ENCODE results near the gene APRT. TPM values are rescaled to one million over a fixed set of nuclear protein-coding genes. Genes with fewer than 3 reads are reported as not detected.

Gene APRT
- total and polyA plus RNA-seq, 2 of the 4 experiments (the other 2 are of a cell fraction) = 40.5 to 157 TPM

- H3K9ac ChIP-seq (ENCODE audit: low read depth, low read length) = no peak overlapping the region
- DNase-seq (no peak), ATAC-seq (ENCODE audit: low read depth) (peak; percentile 35)
- H3K4ac ChIP-seq (ENCODE audit: low read depth, low read length) = no peak overlapping the region
- H4K20me1 ChIP-seq (ENCODE audit: insufficient read depth, low read length) = peaks cover 4% of the 10 kb centered on the region; the same call in 1 of the 2 replicates
- H2BK15ac ChIP-seq (ENCODE audit: low read depth, low read length) = no peak overlapping the region
- dilution Hi-C loops (cut with HindIII; ENCODE audit: low sequenced_read_pairs, unreplicated experiment) = no loop called here
- ChIA-PET CTCF (no interaction called here), POLR2A (ENCODE audit: unreplicated experiment) (no interaction called here)
- no peak overlapping the region for H3K56ac ChIP-seq (ENCODE audit: extremely low read depth, insufficient read depth, low read length)
- H3K18ac ChIP-seq (ENCODE audit: low read depth, low read length) = no peak overlapping the region; the same call in 1 of the 2 replicates
- H3K9me3 ChIP-seq (ENCODE audit: control insufficient read depth, insufficient read depth, low read length) = no peaks in the 10 kb centered on the region
- peak overlapping the region; percentile 45; the same call in 1 of the 2 replicates for H3K27ac ChIP-seq (ENCODE audit: insufficient read depth, low read length)
- no peak overlapping the region for H2BK20ac ChIP-seq (ENCODE audit: low read depth, low read length)
- H3K9me1 ChIP-seq (ENCODE audit: insufficient read depth, low read length) = no peaks in the 10 kb centered on the region
- no peak overlapping the region for H3K14ac ChIP-seq (replicated peaks; ENCODE audit: low read depth, low read length)
- no peak overlapping the region for H2AK9ac ChIP-seq (replicated peaks; ENCODE audit: low read depth, low read length, poor library complexity)
- BruUV-seq (replicated peaks) = no TSS peak
- H2BK5ac ChIP-seq (ENCODE audit: low read depth, low read length, poor library complexity, severe bottlenecking) = no peak overlapping the region
- H3K36me3 ChIP-seq (ENCODE audit: control insufficient read depth, insufficient read depth, low read length) = peaks cover 22% of the 10 kb centered on the region
- H3K4me3 ChIP-seq (ENCODE audit: insufficient read depth, low read depth, low read length) = no peak overlapping the region
- in situ Hi-C loops (cut with MboI; ENCODE audit: low sequenced_read_pairs) = no loop called here
- no peak overlapping the region for H4K91ac ChIP-seq (ENCODE audit: insufficient read depth, low read depth, low read length)
- no peak overlapping the region for H2AK5ac ChIP-seq (ENCODE audit: low read depth, low read length)
- intact Hi-C loops (cut with micrococcal nuclease) = no loop called here
- H3K4me2 ChIP-seq (ENCODE audit: low read depth, low read length) = no peak overlapping the region
- H3K79me1 ChIP-seq (ENCODE audit: low read depth in 1 of 2, low read length in 2 of 2) = no peaks in the 10 kb centered on the region
- peaks cover 4% of the 10 kb centered on the region; the same call in 1 of the 2 replicates for H3K4me1 ChIP-seq (ENCODE audit: control insufficient read depth, insufficient read depth, low read length)
- H3K27me3 ChIP-seq (ENCODE audit: control insufficient read depth, insufficient read depth, low read length) = no peaks in the 10 kb centered on the region
- no peak for TF ChIP-seq SMC3 (IDR thresholded peaks at IDR 0.05; ENCODE audit: low read depth, low read length)
- no peak for TF ChIP-seq CTCF (conservative IDR thresholded peaks at IDR 0.05; ENCODE audit: low read depth, low read length)
- no peak for TF ChIP-seq POLR2A (IDR thresholded peaks at IDR 0.05; ENCODE audit: low read depth, low read length)
- TF ChIP-seq FOS (IDR thresholded peaks at IDR 0.05; ENCODE audit: low read depth, low read length) = no peak
- TF ChIP-seq MXI1 (IDR thresholded peaks at IDR 0.05; ENCODE audit: borderline replicate concordance, low read depth, low read length) = no peak
- TF ChIP-seq RAD21 (IDR thresholded peaks at IDR 0.05; ENCODE audit: low read length) = no peak
- TF ChIP-seq BHLHE40 (IDR thresholded peaks at IDR 0.05; ENCODE audit: low read depth, low read length) = no peak
- no peak for TF ChIP-seq MAFK (IDR thresholded peaks at IDR 0.05; ENCODE audit: low read depth, low read length)
- TF ChIP-seq CEBPB (IDR thresholded peaks at IDR 0.05; ENCODE audit: low read depth, low read length) = no peak
- no peak for TF ChIP-seq RFX5 (IDR thresholded peaks at IDR 0.05; ENCODE audit: low read depth, low read length)
- no peak overlapping the region for H3K23ac ChIP-seq (ENCODE audit: low read depth, low read length)
- no peak overlapping the region for H2BK120ac ChIP-seq (ENCODE audit: low read depth, low read length)
- no peak overlapping the region; the same call in 1 of the 2 replicates for H4K5ac ChIP-seq (ENCODE audit: low read depth, low read length)
- H2AFZ ChIP-seq (replicated peaks; ENCODE audit: low read length, poor library complexity) = no peak overlapping the region
- 45% methylated on average over 7 of the region's 11 CpGs; no CpG with 5 or more reads in 1 of the 2 experiments for WGBS, 2 experiments (ENCODE audit: extremely low coverage in 2 of 2, insufficient read length in 1 of 2)
- H4K8ac ChIP-seq (ENCODE audit: low read depth in 2 of 2, low read length in 2 of 2) = no peak overlapping the region
Measured at GRCh38 chr16:88830258-88830657, 18.5 kb upstream of the APRT start.

All from IMR-90 (cell line).